ENCODE measurements around the gene RAB17.
"Not testable (repeated sequence)": the region's sequence is repeated elsewhere in the genome, so short reads cannot be mapped to it uniquely, and the experiment has no call there.

GRCh38 chr2:237595829-237596519, 5.4 kb upstream of the RAB17 start:
- not testable (repeated sequence) for TF ChIP-seq CTCF (optimal IDR thresholded peaks at IDR 0.05 in 1 of 3, IDR thresholded peaks at IDR 0.05 in 1 of 3, conservative IDR thresholded peaks at IDR 0.05 in 1 of 3; ENCODE audit: extremely low read depth in 1 of 3, insufficient read depth in 2 of 3, low read length in 3 of 3); EZH2 (IDR thresholded peaks at IDR 0.05; ENCODE audit: low read length)

All from keratinocyte (primary cell).